Spleen (tissue), 7 donors: Measurements from ENCODE around the gene PARD3B.

Experiments
- CTCF ChIP-seq, 11 experiments: fragments of 200-600 bp in 7 of 11; fragments of 450-650 bp in 4 of 11; sonication (generic) in 4 of 11; IDR thresholded peaks in 8 of 11; conservative IDR thresholded peaks in 3 of 11; 1 replicate in 7 of 11; 2 replicates in 4 of 11; pipeline versions ENCODE4 v1.4.0 to v1.8.0; 2016 to 2021; ENCODE audit warnings: antibody characterized with exemption in 11 of 11, inconsistent platforms in 4 of 11, mild to moderate bottlenecking in 1 of 11
- POLR2A ChIP-seq, 3 donors: fragments of 450-650 bp; IDR thresholded peaks; one replicate each; pipeline ENCODE4 v1.5.1; 2017; ENCODE audit warnings: antibody characterized with exemption in 3 of 3, mild to moderate bottlenecking in 1 of 3
- POLR2AphosphoS5 ChIP-seq, 3 donors: sonication (generic); formaldehyde crosslinking; IDR thresholded peaks; one replicate each; pipeline ENCODE4 v1.5.1; 2017; ENCODE audit warnings: antibody characterized with exemption in 3 of 3
- donor health status: DM: no; HTN: no; CAD: no; lungs with moderate emphysema.
- donor health status: DM: no; HTN: no; CAD: no.
- donor health status: DM: no; HTN: no; CAD: no.

DNA sequence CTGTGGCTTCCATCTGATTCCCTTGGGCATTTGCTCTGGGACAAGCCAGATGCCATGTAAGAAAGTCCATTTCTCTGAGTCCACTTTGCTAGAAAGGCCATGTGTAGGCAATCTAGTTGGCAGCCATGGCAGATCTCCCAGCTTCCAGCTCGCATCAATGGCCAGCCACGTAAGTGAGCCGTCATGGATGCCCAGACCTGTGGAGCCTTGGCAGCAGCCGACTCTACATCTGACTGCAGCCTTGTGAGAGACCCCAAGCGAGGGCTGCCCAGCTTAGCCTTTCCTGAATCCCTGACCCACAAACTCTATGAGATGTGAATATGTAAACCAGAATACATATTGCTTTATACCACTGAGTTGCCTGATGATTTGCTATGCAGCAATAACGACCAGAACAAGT, 533.5 kb downstream of the PARD3B start:
- TF ChIP-seq CTCF (IDR thresholded peaks at IDR 0.05 in 8 of 11, conservative IDR thresholded peaks at IDR 0.05 in 3 of 11), result no peak
- TF ChIP-seq POLR2AphosphoS5 (IDR thresholded peaks at IDR 0.05), result no peak
- no peak for TF ChIP-seq POLR2A (IDR thresholded peaks at IDR 0.05)
